NCI-H2196 (cell line): ENCODE data around the gene PSMB11.
"Not testable (repeated sequence)": the region's sequence is repeated elsewhere in the genome, so short reads cannot be mapped to it uniquely, and the experiment has no call there.

Experiments used
- DNase-seq: peaks from one replicate; lab custom pipeline; 2025; ENCODE audit not compliant: unreplicated experiment; lab: John Stamatoyannopoulos, UW

The PSMB11 gene

GRCh38 chr14:23042162-23042965, at the start of gene PSMB11:
Gene PSMB11 (plus strand): TSS chr14:23042212. CDS start chr14:23042226, 14 bp downstream.
- DNase-seq = no peak

- DNase-seq = no peak
Measured at GRCh38 chr14:22993517-22993916, 48.5 kb upstream of the PSMB11 start.

- DNase-seq = peak; percentile 32
Measured at GRCh38 chr14:22994762-22995275, 47.2 kb upstream of the PSMB11 start.

- no peak for DNase-seq
Measured at GRCh38 chr14:22995889-22996625, 46.0 kb upstream of the PSMB11 start.

- no peak for DNase-seq
Measured at GRCh38 chr14:22996768-22997654, 45.0 kb upstream of the PSMB11 start.

GRCh38 chr14:22997676-22998323, 44.2 kb upstream of the PSMB11 start:
- DNase-seq = no peak

- DNase-seq = no peak
Measured at GRCh38 chr14:22998329-22999012, 43.5 kb upstream of the PSMB11 start.

- DNase-seq = no peak
Measured at GRCh38 chr14:23000860-23001259, 41.2 kb upstream of the PSMB11 start.

- DNase-seq = no peak
Measured at GRCh38 chr14:23002592-23002991, 39.4 kb upstream of the PSMB11 start.

- not testable (repeated sequence) for DNase-seq
Measured at GRCh38 chr14:23004274-23004673, 37.7 kb upstream of the PSMB11 start.

GRCh38 chr14:23005451-23006187, 36.4 kb upstream of the PSMB11 start:
- no peak for DNase-seq

- DNase-seq = no peak
Measured at GRCh38 chr14:23006188-23006534, 35.9 kb upstream of the PSMB11 start.

GRCh38 chr14:23006544-23007419, 35.2 kb upstream of the PSMB11 start:
- DNase-seq = peak; percentile 98

- peak; percentile 53 for DNase-seq
Measured at GRCh38 chr14:23008831-23009230, 33.2 kb upstream of the PSMB11 start.

- no peak for DNase-seq
Measured at GRCh38 chr14:23009483-23009938, 32.5 kb upstream of the PSMB11 start.

- DNase-seq = peak; percentile 83
Measured at GRCh38 chr14:23009939-23010726, 31.9 kb upstream of the PSMB11 start, which contains the start of gene C14orf93. Gene C14orf93 (minus strand): TSS chr14:23010143. CDS start chr14:22999023, 11,120 bp downstream.

- DNase-seq = no peak
Measured at GRCh38 chr14:23013054-23013748, 28.8 kb upstream of the PSMB11 start.
